GM12873 (cell line): ENCODE measurements around the gene AGXT.

Source experiments
- CTCF ChIP-seq: IDR thresholded peaks from 2 replicates; pipeline ENCODE4 v1.5.1; 2012; ENCODE audit warnings: low read depth, mild to moderate bottlenecking, moderate library complexity, low read length, control low read depth; ENCODE audit not compliant: insufficient read depth; ENCODE audit errors: missing control alignments

The AGXT gene

GRCh38 chr2:240886678-240887609, 18.3 kb downstream of the AGXT start:
- no peak for TF ChIP-seq CTCF

GRCh38 chr2:240887631-240888030, 19.0 kb downstream of the AGXT start:
- no peak for TF ChIP-seq CTCF

- no peak for TF ChIP-seq CTCF
Measured at GRCh38 chr2:240888130-240888889, 19.7 kb downstream of the AGXT start.

GRCh38 chr2:240888890-240889573, 20.4 kb downstream of the AGXT start:
- no peak for TF ChIP-seq CTCF

- no peak for TF ChIP-seq CTCF
Measured at GRCh38 chr2:240889601-240890560, 21.3 kb downstream of the AGXT start.

- no peak for TF ChIP-seq CTCF
Measured at GRCh38 chr2:240890691-240891090, 22.1 kb downstream of the AGXT start.
